PC-3 (cell line): Measurements from ENCODE around the gene SIDT1. TPM values are rescaled to one million over a fixed set of nuclear protein-coding genes. Genes with fewer than 3 reads are reported as not detected.

Source experiments
- ATAC-seq: fragments of 200-7000 bp; cut with Tn5 transposase; 2 replicates; pipeline ENCODE4 v1.9.1; 2020; ENCODE audit warnings: mild to moderate bottlenecking, moderate library complexity
- BruUV-seq: library from RNA; stranded (reverse); fragments of 400-500 nt; replicated peaks from 2 replicates; lab custom pipeline; 2021; lab: Mats Ljungman, UMichigan
- CTCF ChIA-PET: fragments of 300-600 bp; sonication (Branson Sonifier 250); formaldehyde crosslinking; loops from one replicate; lab custom pipeline; 2022; ENCODE audit warnings: antibody characterized with exemption; lab: Charles Lee
- POLR2A ChIA-PET: fragments of 300-600 bp; sonication (Branson Sonifier 250); formaldehyde crosslinking; loops from one replicate; lab custom pipeline; 2022; ENCODE audit warnings: antibody characterized with exemption; ENCODE audit not compliant: unreplicated experiment; lab: Charles Lee
- DNase-seq: peaks from one replicate; pipeline ENCODE4 v3.0.0-alpha.2; 2015
- H2AFZ ChIP-seq: fragments of 300-600 bp; sonication (generic); 2 replicates; pipeline ENCODE4 v1.6.0; 2016; ENCODE audit warnings: antibody characterized with exemption, low read length
- H3F3A ChIP-seq: fragments of 300-600 bp; sonication (generic); one replicate; pipeline ENCODE4 v1.6.0; 2017; ENCODE audit warnings: antibody characterized with exemption, low read length, control low read depth, mild to moderate bottlenecking; ENCODE audit not compliant: unreplicated experiment
- H3K27ac ChIP-seq: fragments of 300-600 bp; sonication (generic); 2 replicates; pipeline ENCODE4 v1.5.1; 2016; ENCODE audit warnings: mild to moderate bottlenecking, low read length
- H3K27me3 ChIP-seq: fragments of 300-600 bp; sonication (generic); 2 replicates; pipeline ENCODE4 v1.6.1; 2016; ENCODE audit warnings: low read length, mixed read lengths
- H3K36me3 ChIP-seq: fragments of 300-600 bp; sonication (generic); 2 replicates; pipeline ENCODE4 v1.6.1; 2016; ENCODE audit warnings: low read depth, mixed run types, low read length, mixed read lengths
- H3K4me1 ChIP-seq: fragments of 300-600 bp; sonication (generic); 2 replicates; pipeline ENCODE4 v1.5.1; 2016; ENCODE audit warnings: low read length; ENCODE audit not compliant: insufficient read depth
- H3K4me2 ChIP-seq: fragments of 300-600 bp; sonication (generic); 2 replicates; pipeline ENCODE4 v1.6.0; 2016; ENCODE audit warnings: low read length
- H3K4me3 ChIP-seq: fragments of 300-600 bp; sonication (generic); 2 replicates; pipeline ENCODE4 v1.5.1; 2016; ENCODE audit warnings: mild to moderate bottlenecking, low read length, mixed read lengths
- H3K79me2 ChIP-seq: fragments of 300-600 bp; sonication (generic); 2 replicates; pipeline ENCODE4 v1.6.1; 2017; ENCODE audit warnings: low read length, mixed read lengths
- H3K9ac ChIP-seq: fragments of 300-600 bp; sonication (generic); 2 replicates; pipeline ENCODE4 v1.6.0; 2016; ENCODE audit warnings: mild to moderate bottlenecking, low read length
- H3K9me2 ChIP-seq: fragments of 300-600 bp; sonication (generic); replicated peaks from 2 replicates; pipeline ENCODE4 v1.6.1; 2016; ENCODE audit warnings: mixed run types, low read length, mixed read lengths
- H3K9me3 ChIP-seq: fragments of 300-600 bp; sonication (generic); 2 replicates; pipeline ENCODE4 v1.6.1; 2016; ENCODE audit warnings: low read length, mixed read lengths
- H4K20me1 ChIP-seq: fragments of 300-600 bp; sonication (generic); 2 replicates; pipeline ENCODE4 v1.6.1; 2016; ENCODE audit warnings: low read length, mixed read lengths
- EZH2 ChIP-seq: fragments of 300-600 bp; sonication (generic); IDR thresholded peaks from one replicate; pipeline ENCODE4 v1.6.1; 2017; ENCODE audit warnings: antibody characterized with exemption, mild to moderate bottlenecking, low read length; ENCODE audit not compliant: unreplicated experiment
- EZH2phosphoT487 ChIP-seq: fragments of 300-600 bp; sonication (generic); IDR thresholded peaks from 2 replicates; pipeline ENCODE4 v1.6.1; 2018; ENCODE audit warnings: mild to moderate bottlenecking, antibody characterized with exemption, low read length, borderline replicate concordance
- intact Hi-C: fragments of 100-400 bp; cut with micrococcal nuclease; formaldehyde crosslinking; loops from 2 replicates; pipeline ENCODE4 v1.9.0; 2023
- total RNA-seq: library from RNA; depleted of rRNA; stranded (reverse); fragments of >200 nt; gene quantifications from 2 replicates; pipeline ENCODE4 v1.2.3, GENCODE V29; 2014
- TF ChIP-seq, protein P1 (sequence below): fragments of 300-600 bp; sonication (generic); conservative IDR thresholded peaks from 2 replicates; pipeline ENCODE4 v1.5.1; 2017; ENCODE audit warnings: antibody characterized with exemption, low read depth, mild to moderate bottlenecking, low read length

SIDT1 gene
- total RNA-seq, 1 experiment from 2014 or later, result 14.1 TPM

DNA sequence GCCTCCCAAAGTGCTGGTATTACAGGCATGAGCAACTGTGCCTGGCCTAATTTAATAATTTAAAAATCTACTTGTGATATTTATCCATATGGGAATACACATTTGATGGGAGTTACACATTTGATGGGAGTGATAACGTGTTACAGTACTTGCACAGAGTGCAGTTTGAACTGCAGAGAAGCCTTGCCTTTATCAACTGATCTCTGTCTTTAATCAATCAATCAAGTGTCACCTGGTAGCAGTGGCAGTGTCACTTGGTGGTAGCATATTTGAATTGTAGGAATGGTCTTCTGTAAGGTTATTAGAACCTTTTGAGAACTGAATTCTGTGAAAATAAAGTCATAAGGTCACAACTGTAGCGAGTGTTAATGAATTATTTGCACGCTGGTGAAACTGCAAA, 37.8 kb downstream of the SIDT1 start:
- intact Hi-C loops, result no loop called here

DNA sequence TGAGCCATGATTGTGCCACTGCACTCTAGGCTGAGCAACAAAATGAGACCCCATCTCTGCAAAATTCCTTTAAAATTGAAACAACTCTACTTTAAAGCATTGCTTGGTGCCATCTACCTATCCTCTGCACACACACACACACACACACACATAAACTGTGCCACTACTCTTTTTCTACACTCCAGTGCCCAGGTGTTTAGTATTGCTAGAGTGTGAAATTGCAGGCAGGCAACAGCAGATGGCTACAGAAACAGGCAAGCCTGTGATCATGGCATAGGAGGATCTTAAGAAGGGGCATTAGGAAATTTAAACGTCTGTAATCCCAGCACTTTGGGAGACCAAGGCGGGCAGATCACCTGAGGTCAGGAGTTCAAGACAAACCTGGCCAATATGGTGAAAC, 39.0 kb downstream of the SIDT1 start:
- no peaks in the 10 kb centered on the region for H3K9me2 ChIP-seq
- H3K79me2 ChIP-seq, result no peaks in the 10 kb centered on the region
- CTCF ChIA-PET, result no interaction called here
- H3K4me3 ChIP-seq, result no peak overlapping the region
- BruUV-seq, result no TSS peak
- DNase-seq (no peak), ATAC-seq (no peak)
- H3F3A ChIP-seq, result no peaks in the 10 kb centered on the region
- POLR2A ChIA-PET, result no interaction called here
- H3K36me3 ChIP-seq, result 0 out of 2 replicates have a peak, but pooled peaks cover 8% of the 10 kb centered on the region
- H4K20me1 ChIP-seq, result no peaks in the 10 kb centered on the region
- H3K27me3 ChIP-seq, result no peaks in the 10 kb centered on the region
- no peak overlapping the region for H3K27ac ChIP-seq
- H2AFZ ChIP-seq, result no peak overlapping the region
- H3K9me3 ChIP-seq, result no peaks in the 10 kb centered on the region
- H3K4me1 ChIP-seq, result peaks cover 39% of the 10 kb centered on the region
- H3K4me2 ChIP-seq, result no peak overlapping the region
- no peak overlapping the region for H3K9ac ChIP-seq
- TF ChIP-seq EZH2, result no peak
- intact Hi-C loops, result no loop called here

More for the DNA sequence above, 37.8 kb downstream of the SIDT1 start:
- ChIA-PET CTCF (no interaction called here), POLR2A (interaction anchor here (0.7 kb wide), 1 partner anchor 57 kb away, joined by 3 read pairs; no protein-coding TSS in a partner anchor)
- H3K9me2 ChIP-seq, result no peaks in the 10 kb centered on the region
- H3K27ac ChIP-seq, result no peak overlapping the region
- H3K4me2 ChIP-seq, result no peak overlapping the region
- peaks cover 32% of the 10 kb centered on the region for H3K4me1 ChIP-seq
- H3K79me2 ChIP-seq, result no peaks in the 10 kb centered on the region
- H4K20me1 ChIP-seq, result no peaks in the 10 kb centered on the region
- H3K36me3 ChIP-seq, result 0 out of 2 replicates have a peak, but pooled peaks cover 3% of the 10 kb centered on the region
- no TSS peak for BruUV-seq
- no peak overlapping the region for H3K9ac ChIP-seq
- no peaks in the 10 kb centered on the region for H3F3A ChIP-seq
- TF ChIP-seq EZH2 (no peak), EZH2phosphoT487 (no peak)
- TF ChIP-seq, protein P1, sequence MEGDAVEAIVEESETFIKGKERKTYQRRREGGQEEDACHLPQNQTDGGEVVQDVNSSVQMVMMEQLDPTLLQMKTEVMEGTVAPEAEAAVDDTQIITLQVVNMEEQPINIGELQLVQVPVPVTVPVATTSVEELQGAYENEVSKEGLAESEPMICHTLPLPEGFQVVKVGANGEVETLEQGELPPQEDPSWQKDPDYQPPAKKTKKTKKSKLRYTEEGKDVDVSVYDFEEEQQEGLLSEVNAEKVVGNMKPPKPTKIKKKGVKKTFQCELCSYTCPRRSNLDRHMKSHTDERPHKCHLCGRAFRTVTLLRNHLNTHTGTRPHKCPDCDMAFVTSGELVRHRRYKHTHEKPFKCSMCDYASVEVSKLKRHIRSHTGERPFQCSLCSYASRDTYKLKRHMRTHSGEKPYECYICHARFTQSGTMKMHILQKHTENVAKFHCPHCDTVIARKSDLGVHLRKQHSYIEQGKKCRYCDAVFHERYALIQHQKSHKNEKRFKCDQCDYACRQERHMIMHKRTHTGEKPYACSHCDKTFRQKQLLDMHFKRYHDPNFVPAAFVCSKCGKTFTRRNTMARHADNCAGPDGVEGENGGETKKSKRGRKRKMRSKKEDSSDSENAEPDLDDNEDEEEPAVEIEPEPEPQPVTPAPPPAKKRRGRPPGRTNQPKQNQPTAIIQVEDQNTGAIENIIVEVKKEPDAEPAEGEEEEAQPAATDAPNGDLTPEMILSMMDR, result no peak
- DNase-seq (no peak), ATAC-seq (no peak)
- no peaks in the 10 kb centered on the region for H3K9me3 ChIP-seq
- no peak overlapping the region for H3K4me3 ChIP-seq
- no peaks in the 10 kb centered on the region for H3K27me3 ChIP-seq
- H2AFZ ChIP-seq, result no peak overlapping the region

DNA sequence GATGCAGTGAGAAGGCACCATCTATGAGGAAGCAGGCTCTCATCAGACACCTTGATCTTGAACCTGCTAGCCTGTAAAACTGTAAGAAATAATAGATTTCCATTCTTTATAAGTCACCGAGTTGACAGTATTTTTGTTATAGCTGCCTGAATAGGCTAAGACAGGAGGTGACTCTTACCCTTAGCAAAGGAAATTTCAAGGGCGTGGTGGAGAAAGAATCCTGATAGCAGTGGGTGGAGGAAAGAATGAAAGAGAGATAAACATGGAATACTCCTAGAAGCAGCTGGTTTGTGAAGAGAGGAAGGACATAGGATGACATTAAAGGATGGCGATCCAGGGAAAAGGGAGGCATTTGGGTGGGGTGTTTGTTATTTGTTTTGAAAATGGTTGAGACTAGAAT, 41.4 kb downstream of the SIDT1 start:
- DNase-seq, result peak; percentile 61
- H3K36me3 ChIP-seq, result peaks cover 17% of the 10 kb centered on the region
- H4K20me1 ChIP-seq, result no peaks in the 10 kb centered on the region
- H3K79me2 ChIP-seq, result no peaks in the 10 kb centered on the region
- peak; percentile 63 for ATAC-seq
- BruUV-seq, result TSS peak; percentile 68
- peaks cover 39% of the 10 kb centered on the region for H3K4me1 ChIP-seq
- H3K9me2 ChIP-seq, result no peaks in the 10 kb centered on the region
- H3K27ac ChIP-seq, result peak overlapping the region; percentile 96
- no peaks in the 10 kb centered on the region for H3K9me3 ChIP-seq
- H2AFZ ChIP-seq, result peak overlapping the region; percentile 8; the same call in 1 of the 2 replicates
- CTCF ChIA-PET, result interaction anchor here (1.0 kb wide), 1 partner anchor 57 kb away, joined by 3 read pairs; no protein-coding TSS in a partner anchor
- TF ChIP-seq EZH2 (no peak), EZH2phosphoT487 (no peak)
- TF ChIP-seq, protein P1, result no peak
- peak overlapping the region; percentile 77 for H3K9ac ChIP-seq
- peak overlapping the region; percentile 70 for H3K4me2 ChIP-seq
- intact Hi-C loops, result loop anchor here (1.0 kb wide), 2 partner anchors 18 to 37 kb away; no protein-coding TSS in a partner anchor
- peak overlapping the region; percentile 11; the same call in 1 of the 2 replicates for H3K4me3 ChIP-seq
- POLR2A ChIA-PET, result interaction anchor here (0.6 kb wide), 2 partner anchors 18 to 489 kb away, joined by 3 to 5 read pairs; no protein-coding TSS in a partner anchor
- no peaks in the 10 kb centered on the region for H3F3A ChIP-seq
- H3K27me3 ChIP-seq, result no peaks in the 10 kb centered on the region
